DMS 273 (cell line): ENCODE measurements around the gene COX19.
A peak's percentile ranks its signal among the peaks of the same experiment; 100 is the strongest.

ENCODE experiments used
- DNase-seq: peaks from one replicate; lab custom pipeline; 2025; ENCODE audit not compliant: unreplicated experiment; lab: John Stamatoyannopoulos, UW

COX19 gene

DNA sequence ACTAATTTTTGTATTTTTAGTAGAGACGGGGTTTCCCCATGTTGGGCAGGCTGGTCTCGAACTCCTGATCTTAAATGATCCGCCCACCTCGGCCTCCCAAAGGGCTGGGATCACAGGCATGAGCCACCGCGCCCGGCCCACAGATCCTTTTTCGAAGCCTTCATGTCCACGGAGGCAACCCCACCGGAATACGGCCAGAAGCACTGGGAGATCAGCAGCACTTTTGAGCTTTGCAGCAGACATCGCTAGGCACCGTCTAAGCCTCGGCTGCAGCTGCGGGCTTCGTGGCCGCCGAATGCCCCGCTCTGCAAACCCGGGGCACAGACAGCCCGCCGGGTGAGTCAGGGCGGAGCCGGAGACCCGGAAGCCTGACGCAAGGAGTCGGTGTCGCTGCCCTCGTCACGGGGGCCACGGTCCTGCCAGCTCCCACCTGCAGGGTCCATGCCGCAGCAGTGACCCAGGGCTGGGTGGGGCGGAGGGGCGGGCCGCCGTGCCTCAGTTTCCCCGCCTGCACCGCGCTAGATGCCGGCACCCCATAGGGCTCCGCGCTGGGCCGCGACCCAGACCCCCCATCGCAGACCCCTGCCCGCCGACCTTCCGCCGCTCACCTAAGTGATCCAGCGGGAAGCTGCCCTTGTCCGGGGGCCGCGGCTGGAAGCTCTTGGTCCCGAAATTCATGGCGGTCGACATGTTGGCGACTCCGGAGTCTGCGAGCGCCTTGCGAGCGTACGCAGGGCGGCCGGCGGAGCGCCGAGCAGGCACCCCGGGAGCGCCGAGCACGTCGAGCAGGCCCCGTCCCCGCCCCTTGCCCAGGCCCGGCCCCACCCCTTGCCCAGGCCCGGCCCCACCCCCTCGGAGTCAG is at the start of gene COX19:
Gene COX19, minus strand, starts transcription at position 730 of the 862 bp plus-strand sequence. Its CDS starts 40 bp downstream, at position 690.
- DNase-seq = peak; percentile 97

DNA sequence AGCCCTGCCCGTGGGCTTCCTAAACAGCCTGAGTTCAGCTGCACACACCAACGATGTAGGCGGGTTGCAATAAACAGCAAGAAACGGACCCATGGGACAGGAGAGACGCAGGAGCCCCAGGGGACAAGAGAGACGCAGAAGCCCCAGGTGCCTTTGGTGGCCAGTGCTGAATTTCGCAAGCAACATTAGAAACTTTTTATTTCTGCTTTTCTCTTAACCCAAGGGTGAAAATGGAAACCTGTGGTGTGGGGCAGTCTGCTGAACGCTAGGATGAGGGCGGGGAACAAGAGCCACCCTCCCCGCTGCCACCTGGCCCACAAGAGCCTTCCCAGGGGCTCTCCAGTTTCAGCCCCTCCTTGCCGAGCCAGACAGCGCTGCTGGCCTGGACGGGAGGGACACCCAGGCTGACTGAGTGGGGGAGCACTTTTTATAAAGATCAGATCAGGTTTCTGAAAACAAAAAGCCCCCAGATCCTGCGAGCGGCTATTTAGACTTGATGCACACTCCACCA is 49.0 kb upstream of the COX19 start:
- peak; percentile 34 for DNase-seq

- DNase-seq = no peak
Observed at GRCh38 chr7:1022801-1023465, 47.6 kb upstream of the COX19 start.

DNA sequence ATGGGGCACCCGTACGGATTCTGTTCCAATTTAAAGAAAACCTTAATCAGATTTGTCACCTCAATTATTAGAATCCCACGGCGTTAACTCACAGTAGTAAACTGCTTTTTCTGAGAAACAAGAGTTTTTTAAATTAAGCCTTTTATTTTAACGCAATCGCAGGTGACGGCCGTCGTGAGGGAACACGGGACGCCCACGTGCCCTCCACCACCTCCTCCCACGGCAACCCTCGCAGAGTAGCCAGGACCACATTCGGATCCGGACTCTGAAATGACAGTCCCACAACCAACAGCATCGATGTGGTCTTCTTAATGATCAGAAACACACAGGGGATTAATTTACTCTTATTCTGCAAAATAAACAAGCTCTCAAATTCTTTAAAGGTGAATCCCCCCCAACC is 47.0 kb upstream of the COX19 start:
- no peak for DNase-seq

DNA sequence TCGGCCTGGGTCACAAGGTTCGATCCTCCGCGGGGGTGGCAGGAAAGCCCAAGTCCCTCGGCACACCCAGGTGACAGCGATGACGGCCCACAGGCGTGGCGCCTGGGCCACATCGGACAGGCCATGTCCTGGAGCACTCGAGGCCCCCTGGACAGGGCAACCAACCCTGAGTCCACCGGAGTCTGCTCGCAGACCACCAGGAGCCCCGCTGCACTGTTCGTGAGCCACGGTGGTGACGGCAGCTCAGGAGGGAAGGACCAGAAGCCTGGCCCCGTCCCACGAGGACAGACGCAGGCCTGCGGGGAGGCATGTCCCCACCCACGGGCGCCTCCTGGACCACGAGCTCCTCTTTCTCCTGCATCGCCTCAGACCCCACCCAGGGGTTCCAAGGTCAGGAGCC is 46.6 kb upstream of the COX19 start:
- DNase-seq = no peak

- no peak for DNase-seq
Observed at GRCh38 chr7:1021366-1021765, 46.0 kb upstream of the COX19 start.

- DNase-seq = peak; percentile 35
Observed at GRCh38 chr7:1020849-1021251, 45.5 kb upstream of the COX19 start.

- no peak for DNase-seq
Observed at GRCh38 chr7:1019789-1020610, 44.7 kb upstream of the COX19 start.

- DNase-seq = no peak
Observed at GRCh38 chr7:1019255-1019785, 44.0 kb upstream of the COX19 start.

DNA sequence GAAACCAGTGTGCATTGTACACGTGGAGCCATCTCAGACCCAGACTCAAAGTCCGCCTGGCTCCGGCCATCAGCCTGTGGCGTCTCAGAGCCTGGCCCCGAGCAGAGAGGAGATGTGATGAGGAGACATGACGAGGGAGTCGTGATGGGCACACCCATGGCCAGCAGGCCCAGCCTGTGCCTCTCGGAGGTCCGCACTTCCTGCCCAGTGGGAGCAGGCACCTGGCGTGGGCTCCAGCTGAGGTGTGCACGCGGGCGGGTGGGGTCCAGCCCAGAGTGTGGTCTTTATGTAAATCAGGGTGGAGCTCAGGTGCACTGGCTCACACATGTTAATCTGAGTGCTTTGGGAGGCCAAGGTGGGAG is 43.0 kb upstream of the COX19 start:
- no peak for DNase-seq

GRCh38 chr7:1017586-1018333 is 42.4 kb upstream of the COX19 start:
- no peak for DNase-seq

DNA sequence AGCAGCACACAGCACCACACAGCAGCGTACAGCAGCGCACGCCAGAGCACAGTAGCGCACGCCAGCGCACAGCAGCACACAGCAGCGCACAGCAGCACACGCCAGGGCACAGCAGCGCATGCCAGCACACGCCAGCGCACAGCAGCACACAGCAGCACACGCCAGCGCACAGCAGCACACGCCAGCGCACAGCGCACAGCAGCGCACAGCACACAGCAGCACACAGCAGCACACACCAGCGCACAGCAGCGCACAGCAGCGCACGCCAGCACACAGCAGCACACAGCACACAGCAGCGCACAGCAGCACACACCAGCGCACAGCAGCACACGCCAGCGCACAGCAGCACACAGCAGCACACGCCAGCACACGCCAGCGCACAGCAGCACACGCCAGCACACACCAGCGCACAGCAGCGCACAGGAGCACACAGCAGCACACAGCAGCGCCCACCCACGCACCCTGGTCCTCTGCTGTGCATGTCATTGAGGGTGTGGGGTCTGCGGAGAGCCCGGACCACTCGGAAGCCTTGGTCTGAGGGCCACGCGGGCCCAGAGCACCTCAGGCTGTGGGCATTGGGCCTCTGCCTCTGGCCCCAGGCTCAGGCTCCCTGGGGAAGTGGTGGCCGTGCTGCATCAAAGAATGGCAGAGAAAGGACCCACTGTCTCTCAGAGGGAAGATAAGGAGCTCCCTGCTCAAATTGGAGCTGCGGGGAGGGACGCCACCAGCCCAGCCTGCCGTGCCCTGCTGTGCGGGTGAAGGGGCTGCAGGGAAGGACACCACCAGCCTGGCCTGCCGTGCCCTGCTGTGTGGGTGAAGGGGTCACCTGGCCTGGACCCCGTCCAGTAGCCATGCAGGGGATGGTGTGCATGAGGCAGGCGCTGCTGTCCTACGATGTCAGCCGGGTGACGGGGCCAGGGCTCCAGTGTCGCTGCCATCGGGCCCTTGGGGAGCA is 41.5 kb upstream of the COX19 start:
- no peak for DNase-seq

GRCh38 chr7:1015196-1016121 is 40.1 kb upstream of the COX19 start:
- DNase-seq = no peak

- DNase-seq = no peak
Observed at GRCh38 chr7:1014681-1015080, 39.3 kb upstream of the COX19 start.

- DNase-seq = no peak
Observed at GRCh38 chr7:1013581-1013980, 38.2 kb upstream of the COX19 start.

- DNase-seq = no peak
Observed at GRCh38 chr7:1012716-1013095, 37.4 kb upstream of the COX19 start.

GRCh38 chr7:1012004-1012715 is 36.8 kb upstream of the COX19 start:
- DNase-seq = no peak
